Caco-2 (cell line): ENCODE data around the gene CCL18. TPM values are rescaled to one million over a fixed set of nuclear protein-coding genes. Genes with fewer than 3 reads are reported as not detected.
"Not testable (repeated sequence)": the region's sequence is repeated elsewhere in the genome, so short reads cannot be mapped to it uniquely, and the experiment has no call there.

ENCODE experiments used
- BruUV-seq: library from RNA; stranded (reverse); fragments of 400-500 nt; replicated peaks from 2 replicates; lab custom pipeline; 2021; lab: Mats Ljungman, UMichigan
- CTCF ChIA-PET: fragments of 300-600 bp; sonication (Branson Sonifier 250); formaldehyde crosslinking; loops from one replicate; lab custom pipeline; 2022; ENCODE audit warnings: antibody characterized with exemption; lab: Charles Lee
- POLR2A ChIA-PET: fragments of 300-600 bp; sonication (Branson Sonifier 250); formaldehyde crosslinking; loops from one replicate; lab custom pipeline; 2022; ENCODE audit warnings: antibody characterized with exemption; lab: Charles Lee
- DNase-seq, 2 experiments: peaks; one replicate each; pipeline versions ENCODE4 v3.0.0 to v3.0.0-alpha.2; 2020 to 2022
- H3K27me3 ChIP-seq: replicated peaks from 2 replicates; pipeline ENCODE4 v1.6.0; 2011; ENCODE audit warnings: low read length; ENCODE audit not compliant: control insufficient read depth, insufficient read depth
- H3K36me3 ChIP-seq: 2 replicates; pipeline ENCODE4 v1.5.1; 2011; ENCODE audit warnings: low read length; ENCODE audit not compliant: control insufficient read depth, insufficient read depth
- H3K4me1 ChIP-seq: fragments of 250-450 bp; sonication (Bioruptor Pico); 2 replicates; pipeline ENCODE4 v1.5.1; 2020; ENCODE audit warnings: mild to moderate bottlenecking
- H3K4me3 ChIP-seq: 2 replicates; pipeline ENCODE4 v1.5.1; 2011; ENCODE audit warnings: low read depth, mild to moderate bottlenecking, control low read depth, low read length
- H3K9me3 ChIP-seq: fragments of 250-450 bp; sonication (Bioruptor Pico); 2 replicates; pipeline ENCODE4 v1.5.1; 2020; ENCODE audit warnings: mild to moderate bottlenecking, moderate library complexity
- H3K27ac Mint-ChIP-seq: one replicate; pipeline ENCODE4 v1.8.0; 2022; ENCODE audit warnings: mixed read lengths; ENCODE audit not compliant: unreplicated experiment
- H3K27me3 Mint-ChIP-seq: one replicate; pipeline ENCODE4 v1.8.0; 2022; ENCODE audit warnings: mixed read lengths; ENCODE audit not compliant: insufficient read depth, unreplicated experiment
- H3K36me3 Mint-ChIP-seq: one replicate; pipeline ENCODE4 v1.8.0; 2022; ENCODE audit warnings: mild to moderate bottlenecking, mixed read lengths; ENCODE audit not compliant: insufficient read depth, unreplicated experiment
- H3K4me1 Mint-ChIP-seq: one replicate; pipeline ENCODE4 v1.8.0; 2022; ENCODE audit warnings: low read depth, mixed read lengths; ENCODE audit not compliant: unreplicated experiment
- H3K4me3 Mint-ChIP-seq: one replicate; pipeline ENCODE4 v1.8.0; 2022; ENCODE audit warnings: mild to moderate bottlenecking, moderate library complexity, mixed read lengths; ENCODE audit not compliant: unreplicated experiment
- H3K9me3 Mint-ChIP-seq: one replicate; pipeline ENCODE4 v1.8.0; 2022; ENCODE audit warnings: mixed read lengths; ENCODE audit not compliant: unreplicated experiment
- CTCF ChIP-seq, 2 experiments: fragments of 200-600 bp in 1 of 2; IDR thresholded peaks; 1 replicate in 1 of 2; 2 replicates in 1 of 2; pipeline versions ENCODE4 v1.5.1 to v1.8.0; 2011 to 2022; ENCODE audit warnings: antibody characterized with exemption in 1 of 2, control low read depth in 1 of 2, inconsistent platforms in 1 of 2, low read depth in 1 of 2, low read length in 1 of 2, mild to moderate bottlenecking in 1 of 2, moderate library complexity in 1 of 2; ENCODE audit not compliant: insufficient read depth in 1 of 2, severe bottlenecking in 1 of 2, unreplicated experiment in 1 of 2
- intact Hi-C: fragments of 100-400 bp; cut with micrococcal nuclease; formaldehyde crosslinking; loops from one replicate; pipeline ENCODE4 v1.10.0; 2022; ENCODE audit not compliant: unreplicated experiment
- total RNA-seq: library from RNA; stranded (reverse); gene quantifications from 2 replicates; pipeline ENCODE4 v1.2.3, GENCODE V29; 2022

The CCL18 gene
- total RNA-seq, 1 experiment from 2014 or later = not detected

- intact Hi-C loops = no loop called here
These were observed 10.3 kb downstream of the CCL18 start for GRCh38 chr17:36074365-36074764.

GRCh38 chr17:36081681-36082471, 17.8 kb downstream of the CCL18 start:
- intact Hi-C loops, H3K9me3 Mint-ChIP-seq, H3K36me3 Mint-ChIP-seq, H3K4me3 ChIP-seq, H3K27me3 Mint-ChIP-seq, H3K4me1 Mint-ChIP-seq, H3K27me3 ChIP-seq, H3K9me3 ChIP-seq, BruUV-seq, H3K36me3 ChIP-seq, H3K4me1 ChIP-seq, H3K27ac Mint-ChIP-seq, H3K4me3 Mint-ChIP-seq, DNase-seq, POLR2A ChIA-PET: not testable (repeated sequence)
- CTCF ChIA-PET = interaction anchor here (0.6 kb wide), 1 partner anchor 1092 kb away, joined by 3 read pairs; no protein-coding TSS in a partner anchor

More at GRCh38 chr17:36074365-36074764, 10.3 kb downstream of the CCL18 start:
- no peak for DNase-seq
- TF ChIP-seq CTCF (IDR thresholded peaks at IDR 0.05; ENCODE audit: insufficient read depth in 1 of 2, low read depth in 1 of 2, low read length in 1 of 2, severe bottlenecking in 1 of 2, unreplicated experiment in 1 of 2) = no peak
- H3K4me3 Mint-ChIP-seq = no peak overlapping the region
- H3K4me3 ChIP-seq = no peak overlapping the region
- no peaks in the 10 kb centered on the region for H3K9me3 Mint-ChIP-seq
- H3K27me3 ChIP-seq = no peaks in the 10 kb centered on the region
- ChIA-PET CTCF (interaction anchor here (0.6 to 3.4 kb wide), 2 partner anchors 93 to 105 kb away, joined by 3 to 64 read pairs; no protein-coding TSS in a partner anchor), POLR2A (interaction anchor here (0.6 kb wide), 1 partner anchor 8 kb away, joined by 3 read pairs; no protein-coding TSS in a partner anchor)
- H3K27me3 Mint-ChIP-seq = no peaks in the 10 kb centered on the region
- no TSS peak for BruUV-seq
- no peaks in the 10 kb centered on the region for H3K9me3 ChIP-seq
- H3K27ac Mint-ChIP-seq = no peak overlapping the region
- H3K36me3 Mint-ChIP-seq = no peaks in the 10 kb centered on the region
- H3K4me1 Mint-ChIP-seq = no peaks in the 10 kb centered on the region
- no peaks in the 10 kb centered on the region for H3K4me1 ChIP-seq
- H3K36me3 ChIP-seq = no peaks in the 10 kb centered on the region

- H3K36me3 ChIP-seq, H3K27me3 ChIP-seq, H3K4me3 Mint-ChIP-seq, intact Hi-C loops, H3K4me1 Mint-ChIP-seq, H3K27ac Mint-ChIP-seq, H3K4me3 ChIP-seq, POLR2A ChIA-PET, H3K36me3 Mint-ChIP-seq, H3K27me3 Mint-ChIP-seq, DNase-seq, BruUV-seq, H3K9me3 ChIP-seq, CTCF ChIA-PET, H3K4me1 ChIP-seq, H3K9me3 Mint-ChIP-seq: not testable (repeated sequence)
These were observed 18.5 kb downstream of the CCL18 start for GRCh38 chr17:36082482-36083120.

- intact Hi-C loops, CTCF ChIA-PET: not testable (repeated sequence)
These were observed 19.6 kb downstream of the CCL18 start for GRCh38 chr17:36083691-36084090.

More at GRCh38 chr17:36083691-36084090, 19.6 kb downstream of the CCL18 start:
- H3K36me3 Mint-ChIP-seq, POLR2A ChIA-PET, H3K4me1 ChIP-seq, H3K27me3 ChIP-seq, H3K4me3 ChIP-seq, H3K4me3 Mint-ChIP-seq, BruUV-seq, H3K27ac Mint-ChIP-seq, DNase-seq, H3K4me1 Mint-ChIP-seq, H3K9me3 Mint-ChIP-seq, H3K9me3 ChIP-seq, H3K27me3 Mint-ChIP-seq, H3K36me3 ChIP-seq: not testable (repeated sequence)
